Activated CD4-positive, CD25-positive, alpha-beta regulatory T cell treated with anti-CD3 and anti-CD28 coated beads, Interleukin-2, amount 50 U/mL, for 24 hours (primary cell): ENCODE measurements around the gene LNX1.

Experiments
- ATAC-seq, 2 donors: fragments of 150-1000 bp; cut with Tn5 transposase; one replicate each; pipeline ENCODE4 v1.10.0; 2021; ENCODE audit warnings: mild to moderate bottlenecking in 1 of 2, moderate library complexity in 1 of 2

The LNX1 gene

GRCh38 chr4:53532521-53532920 lies 58.8 kb downstream of the LNX1 start:
- no peak for ATAC-seq

- no peak for ATAC-seq
Observed at GRCh38 chr4:53531585-53532224, 59.6 kb downstream of the LNX1 start.

- no peak for ATAC-seq
Observed at GRCh38 chr4:53529025-53529424, 62.3 kb downstream of the LNX1 start.

- ATAC-seq = no peak
Observed at GRCh38 chr4:53527930-53528329, 63.4 kb downstream of the LNX1 start.

- ATAC-seq = no peak
Observed at GRCh38 chr4:53527326-53527725, 64.0 kb downstream of the LNX1 start.

GRCh38 chr4:53522334-53522733 lies 69.0 kb downstream of the LNX1 start:
- no peak for ATAC-seq

GRCh38 chr4:53520116-53520515 lies 71.2 kb downstream of the LNX1 start:
- no peak for ATAC-seq

GRCh38 chr4:53518807-53519206 lies 72.5 kb downstream of the LNX1 start:
- ATAC-seq = no peak

GRCh38 chr4:53515076-53515475 lies 76.2 kb downstream of the LNX1 start:
- ATAC-seq = no peak

GRCh38 chr4:53514509-53514908 lies 76.8 kb downstream of the LNX1 start:
- no peak for ATAC-seq

- ATAC-seq = no peak
Observed at GRCh38 chr4:53512608-53513007, 78.7 kb downstream of the LNX1 start.

- no peak for ATAC-seq
Observed at GRCh38 chr4:53511014-53511413, 80.3 kb downstream of the LNX1 start.

- ATAC-seq = no peak
Observed at GRCh38 chr4:53510321-53510720, 81.0 kb downstream of the LNX1 start.

- no peak for ATAC-seq
Observed at GRCh38 chr4:53508446-53508845, 82.8 kb downstream of the LNX1 start.

GRCh38 chr4:53507671-53508286 lies 83.5 kb downstream of the LNX1 start:
- ATAC-seq = no peak

GRCh38 chr4:53507058-53507457 lies 84.2 kb downstream of the LNX1 start:
- no peak for ATAC-seq

GRCh38 chr4:53505947-53506346 lies 85.3 kb downstream of the LNX1 start:
- no peak for ATAC-seq

- no peak for ATAC-seq
Observed at GRCh38 chr4:53502094-53502493, 89.2 kb downstream of the LNX1 start.

GRCh38 chr4:53501561-53501960 lies 89.7 kb downstream of the LNX1 start:
- ATAC-seq = no peak

- no peak for ATAC-seq
Observed at GRCh38 chr4:53500546-53500945, 90.7 kb downstream of the LNX1 start.

- ATAC-seq = no peak
Observed at GRCh38 chr4:53499791-53500190, 91.5 kb downstream of the LNX1 start.

GRCh38 chr4:53498706-53499105 lies 92.6 kb downstream of the LNX1 start:
- no peak for ATAC-seq

GRCh38 chr4:53497487-53498244 lies 93.6 kb downstream of the LNX1 start:
- no peak for ATAC-seq

- ATAC-seq = no peak
Observed at GRCh38 chr4:53494851-53495250, 96.4 kb downstream of the LNX1 start.
